GM19395 (cell line): ENCODE data around the gene UHRF1.

Experiments
- ATAC-seq: cut with Tn5 transposase; IDR thresholded peaks from one replicate; pipeline ENCODE4 v1.9.1; 2021; ENCODE audit warnings: mild to moderate bottlenecking, moderate library complexity; ENCODE audit not compliant: unreplicated experiment

UHRF1 gene

GRCh38 chr19:4986471-4986891 lies 77.2 kb downstream of the UHRF1 start:
- ATAC-seq = no peak

GRCh38 chr19:4987256-4987655 lies 78.0 kb downstream of the UHRF1 start:
- no peak for ATAC-seq

GRCh38 chr19:4987692-4988370 lies 78.5 kb downstream of the UHRF1 start:
- ATAC-seq = no peak

- ATAC-seq = no peak
Observed at GRCh38 chr19:4988770-4989251, 79.5 kb downstream of the UHRF1 start.

GRCh38 chr19:4990306-4990705 lies 81.0 kb downstream of the UHRF1 start:
- no peak for ATAC-seq

GRCh38 chr19:4991538-4991937 lies 82.2 kb downstream of the UHRF1 start:
- ATAC-seq = no peak

GRCh38 chr19:4991996-4992698 lies 82.8 kb downstream of the UHRF1 start:
- no peak for ATAC-seq

GRCh38 chr19:4993683-4994082 lies 84.4 kb downstream of the UHRF1 start:
- ATAC-seq = no peak

GRCh38 chr19:4996701-4997100 lies 87.4 kb downstream of the UHRF1 start:
- ATAC-seq = no peak

- no peak for ATAC-seq
Observed at GRCh38 chr19:4997297-4997696, 88.0 kb downstream of the UHRF1 start.

- ATAC-seq = no peak
Observed at GRCh38 chr19:5000120-5000611, 90.9 kb downstream of the UHRF1 start.

GRCh38 chr19:5001615-5002014 lies 92.3 kb downstream of the UHRF1 start:
- no peak for ATAC-seq

- ATAC-seq = no peak
Observed at GRCh38 chr19:5002143-5002542, 92.8 kb downstream of the UHRF1 start.

GRCh38 chr19:5003781-5004180 lies 94.5 kb downstream of the UHRF1 start:
- no peak for ATAC-seq

GRCh38 chr19:5005096-5005495 lies 95.8 kb downstream of the UHRF1 start:
- ATAC-seq = no peak

GRCh38 chr19:5006201-5006600 lies 96.9 kb downstream of the UHRF1 start:
- no peak for ATAC-seq

GRCh38 chr19:5006821-5007220 lies 97.5 kb downstream of the UHRF1 start:
- ATAC-seq = no peak
